ENCODE results near the gene OXTR.
A peak's percentile ranks its signal among the peaks of the same experiment; 100 is the strongest.
"Not testable (repeated sequence)": the region's sequence is repeated elsewhere in the genome, so short reads cannot be mapped to it uniquely, and the experiment has no call there.

OXTR gene

GRCh38 chr3:8739757-8740504 lies 29.5 kb downstream of the OXTR start:
- peak; percentile 91 for DNase-seq

- DNase-seq = no peak
Observed at GRCh38 chr3:8738639-8739038, 30.8 kb downstream of the OXTR start.

- no peak for DNase-seq
Observed at GRCh38 chr3:8737823-8738222, 31.6 kb downstream of the OXTR start.

GRCh38 chr3:8737301-8737700 lies 32.1 kb downstream of the OXTR start:
- DNase-seq = no peak

- DNase-seq = no peak
Observed at GRCh38 chr3:8736436-8736835, 33.0 kb downstream of the OXTR start.

GRCh38 chr3:8734908-8735307 lies 34.5 kb downstream of the OXTR start:
- DNase-seq = no peak

GRCh38 chr3:8734137-8734878 lies 35.1 kb downstream of the OXTR start:
- no peak for DNase-seq

- DNase-seq = no peak
Observed at GRCh38 chr3:8733332-8734094, 35.9 kb downstream of the OXTR start, which contains the start of gene CAV3. Gene CAV3, plus strand, starts transcription at chr3:8733802. Its CDS starts 75 bp downstream, at chr3:8733877.

GRCh38 chr3:8732413-8732812 lies 37.0 kb downstream of the OXTR start:
- no peak for DNase-seq

- no peak for DNase-seq
Observed at GRCh38 chr3:8730656-8731055, 38.8 kb downstream of the OXTR start.

- no peak for DNase-seq
Observed at GRCh38 chr3:8729479-8729878, 39.9 kb downstream of the OXTR start.

GRCh38 chr3:8727605-8728512 lies 41.6 kb downstream of the OXTR start:
- DNase-seq = no peak

GRCh38 chr3:8724108-8724752 lies 45.2 kb downstream of the OXTR start:
- DNase-seq = no peak

- DNase-seq = no peak
Observed at GRCh38 chr3:8723612-8724011, 45.8 kb downstream of the OXTR start.

- DNase-seq = no peak
Observed at GRCh38 chr3:8722808-8723207, 46.6 kb downstream of the OXTR start.

GRCh38 chr3:8715757-8716156 lies 53.7 kb downstream of the OXTR start:
- not testable (repeated sequence) for DNase-seq

GRCh38 chr3:8713901-8714759 lies 55.3 kb downstream of the OXTR start:
- peak; percentile 35 for DNase-seq

- no peak for DNase-seq
Observed at GRCh38 chr3:8712908-8713255, 56.5 kb downstream of the OXTR start.

- peak; percentile 75 for DNase-seq
Observed at GRCh38 chr3:8712045-8712907, 57.1 kb downstream of the OXTR start.

Measured in EL (cell line).